Activated naive CD4-positive, alpha-beta T cell treated with anti-CD3 and anti-CD28 coated beads, Interleukin-2, amount 50 U/mL, for 72 hours (primary cell): ENCODE data around the gene DYRK1A. TPM values are rescaled to one million over a fixed set of nuclear protein-coding genes. Genes with fewer than 3 reads are reported as not detected.

Source experiments
- ATAC-seq, 2 donors: fragments of 150-1000 bp; cut with Tn5 transposase; 2 replicates each; pipeline ENCODE4 v1.10.0; 2021; ENCODE audit warnings: mild to moderate bottlenecking in 2 of 2, moderate library complexity in 2 of 2
- DNase-seq, 2 donors: peaks; one replicate each; pipeline ENCODE4 v3.0.0; 2021 to 2022; ENCODE audit warnings: low spot score in 2 of 2
- H3K27ac Mint-ChIP-seq, 2 donors: one replicate each; pipeline ENCODE4 v1.8.0; 2022; ENCODE audit warnings: mild to moderate bottlenecking in 2 of 2, mixed read lengths in 2 of 2
- H3K36me3 Mint-ChIP-seq, 2 donors: one replicate each; pipeline ENCODE4 v1.8.0; 2022; ENCODE audit warnings: mixed read lengths in 2 of 2
- H3K9me3 Mint-ChIP-seq, 2 donors: one replicate each; pipeline ENCODE4 v1.8.0; 2022; ENCODE audit warnings: mixed read lengths in 2 of 2
- total RNA-seq, 2 donors: library from RNA; stranded (reverse); gene quantifications; one replicate each; pipeline ENCODE4 v1.2.3, GENCODE V29; 2022

DYRK1A gene
- total RNA-seq, 2 donors from 2014 or later, result 65.5 to 87.9 TPM

- peaks cover 0 to 5% of the 10 kb centered on the region in 2 donors for H3K36me3 Mint-ChIP-seq
- H3K9me3 Mint-ChIP-seq, result no peaks in the 10 kb centered on the region
- DNase-seq, result no peak
- no peak for ATAC-seq
- peak overlapping the region; percentile 22 to 41 for H3K27ac Mint-ChIP-seq
Observed at GRCh38 chr21:37374027-37374426, 7.5 kb downstream of the DYRK1A start.

- peaks cover 0 to 3% of the 10 kb centered on the region in 2 donors for H3K9me3 Mint-ChIP-seq
- peak overlapping the region in 1 of 2 donors; percentile 19 for H3K27ac Mint-ChIP-seq
- ATAC-seq (no peak), DNase-seq (no peak)
- H3K36me3 Mint-ChIP-seq, result peaks cover 0 to 8% of the 10 kb centered on the region in 2 donors
Observed at GRCh38 chr21:37375866-37376574, 9.4 kb downstream of the DYRK1A start.

- Mint-ChIP-seq H3K9me3 (peaks cover 0 to 8% of the 10 kb centered on the region in 2 donors), H3K27ac (peak overlapping the region; percentile 1 to 65), H3K36me3 (peaks cover 0 to 22% of the 10 kb centered on the region in 2 donors)
- DNase-seq (no peak), ATAC-seq (peak in 1 of 2 donors; percentile 16)
Observed at GRCh38 chr21:37378700-37379139, 12.1 kb downstream of the DYRK1A start.

- DNase-seq (no peak), ATAC-seq (no peak)
- Mint-ChIP-seq H3K36me3 (peaks cover 0 to 24% of the 10 kb centered on the region in 2 donors), H3K9me3 (peaks cover 0 to 9% of the 10 kb centered on the region in 2 donors), H3K27ac (no peak overlapping the region)
Observed at GRCh38 chr21:37380349-37381323, 14.1 kb downstream of the DYRK1A start.

GRCh38 chr21:37381883-37382585 is 15.5 kb downstream of the DYRK1A start:
- DNase-seq, result no peak
- ATAC-seq, result no peak
- Mint-ChIP-seq H3K27ac (no peak overlapping the region), H3K36me3 (peaks cover 0 to 24% of the 10 kb centered on the region in 2 donors), H3K9me3 (peaks cover 0 to 9% of the 10 kb centered on the region in 2 donors)

GRCh38 chr21:37383086-37383485 is 16.5 kb downstream of the DYRK1A start:
- Mint-ChIP-seq H3K36me3 (peaks cover 0 to 24% of the 10 kb centered on the region in 2 donors), H3K9me3 (peaks cover 0 to 9% of the 10 kb centered on the region in 2 donors), H3K27ac (no peak overlapping the region)
- no peak for ATAC-seq
- DNase-seq, result no peak

GRCh38 chr21:37383784-37384311 is 17.3 kb downstream of the DYRK1A start:
- H3K27ac Mint-ChIP-seq, result peak overlapping the region in 1 of 2 donors; percentile 53
- H3K9me3 Mint-ChIP-seq, result peaks cover 0 to 9% of the 10 kb centered on the region in 2 donors
- ATAC-seq (no peak), DNase-seq (no peak)
- H3K36me3 Mint-ChIP-seq, result peaks cover 0 to 19% of the 10 kb centered on the region in 2 donors

GRCh38 chr21:37384416-37384815 is 17.8 kb downstream of the DYRK1A start:
- Mint-ChIP-seq H3K9me3 (peaks cover 0 to 9% of the 10 kb centered on the region in 2 donors), H3K36me3 (peaks cover 0 to 21% of the 10 kb centered on the region in 2 donors), H3K27ac (no peak overlapping the region)
- no peak for DNase-seq
- no peak for ATAC-seq

GRCh38 chr21:37385179-37385765 is 18.7 kb downstream of the DYRK1A start:
- Mint-ChIP-seq H3K27ac (no peak overlapping the region), H3K9me3 (peaks cover 0 to 9% of the 10 kb centered on the region in 2 donors), H3K36me3 (peaks cover 0 to 24% of the 10 kb centered on the region in 2 donors)
- ATAC-seq, result peak; percentile 26 to 27
- no peak for DNase-seq

- Mint-ChIP-seq H3K36me3 (peaks cover 0 to 20% of the 10 kb centered on the region in 2 donors), H3K27ac (no peak overlapping the region), H3K9me3 (peaks cover 0 to 5% of the 10 kb centered on the region in 2 donors)
- DNase-seq (no peak), ATAC-seq (no peak)
Observed at GRCh38 chr21:37386151-37386550, 19.6 kb downstream of the DYRK1A start.

GRCh38 chr21:37389456-37389855 is 22.9 kb downstream of the DYRK1A start:
- H3K9me3 Mint-ChIP-seq, result no peaks in the 10 kb centered on the region
- H3K36me3 Mint-ChIP-seq, result peaks cover 0 to 5% of the 10 kb centered on the region in 2 donors
- peak overlapping the region in 1 of 2 donors; percentile 58 for H3K27ac Mint-ChIP-seq
- ATAC-seq (no peak), DNase-seq (no peak)

GRCh38 chr21:37391666-37392065 is 25.1 kb downstream of the DYRK1A start:
- DNase-seq, result no peak
- Mint-ChIP-seq H3K36me3 (peaks cover 0 to 5% of the 10 kb centered on the region in 2 donors), H3K27ac (no peak overlapping the region), H3K9me3 (no peaks in the 10 kb centered on the region)
- no peak for ATAC-seq

GRCh38 chr21:37392441-37392840 is 25.9 kb downstream of the DYRK1A start:
- Mint-ChIP-seq H3K9me3 (no peaks in the 10 kb centered on the region), H3K36me3 (peaks cover 0 to 5% of the 10 kb centered on the region in 2 donors), H3K27ac (no peak overlapping the region)
- ATAC-seq, result no peak
- DNase-seq, result no peak

- Mint-ChIP-seq H3K9me3 (no peaks in the 10 kb centered on the region), H3K36me3 (peaks cover 0 to 5% of the 10 kb centered on the region in 2 donors), H3K27ac (no peak overlapping the region)
- DNase-seq, result no peak
- ATAC-seq, result peak in 1 of 2 donors; percentile 49
Observed at GRCh38 chr21:37393030-37393429, 26.5 kb downstream of the DYRK1A start.

GRCh38 chr21:37393786-37394185 is 27.2 kb downstream of the DYRK1A start:
- ATAC-seq, result no peak
- no peak for DNase-seq
- peaks cover 0 to 7% of the 10 kb centered on the region in 2 donors for H3K36me3 Mint-ChIP-seq
- no peak overlapping the region for H3K27ac Mint-ChIP-seq
- no peaks in the 10 kb centered on the region for H3K9me3 Mint-ChIP-seq

- ATAC-seq (no peak), DNase-seq (no peak)
- Mint-ChIP-seq H3K9me3 (peaks cover 0 to 6% of the 10 kb centered on the region in 2 donors), H3K36me3 (peaks cover 0 to 16% of the 10 kb centered on the region in 2 donors), H3K27ac (no peak overlapping the region)
Observed at GRCh38 chr21:37395961-37396360, 29.4 kb downstream of the DYRK1A start.
